GM10847 (cell line): Measurements from ENCODE around the gene KSR1.

Source experiments
- POLR2A ChIP-seq: IDR thresholded peaks from 2 replicates; pipeline ENCODE4 v1.6.1; 2011; ENCODE audit not compliant: insufficient read length; ENCODE audit errors: extremely low read depth

KSR1 gene

GRCh38 chr17:27463235-27463677, 7.0 kb downstream of the KSR1 start:
- TF ChIP-seq POLR2A, result no peak

GRCh38 chr17:27464431-27464830, 8.2 kb downstream of the KSR1 start:
- TF ChIP-seq POLR2A, result no peak

GRCh38 chr17:27466376-27466742, 10.1 kb downstream of the KSR1 start:
- no peak for TF ChIP-seq POLR2A

GRCh38 chr17:27466743-27467375, 10.6 kb downstream of the KSR1 start:
- TF ChIP-seq POLR2A, result no peak

GRCh38 chr17:27469256-27469655, 13.0 kb downstream of the KSR1 start:
- TF ChIP-seq POLR2A, result no peak

GRCh38 chr17:27471321-27472269, 15.3 kb downstream of the KSR1 start:
- TF ChIP-seq POLR2A, result no peak

- no peak for TF ChIP-seq POLR2A
Measured at GRCh38 chr17:27473190-27473747, 17.0 kb downstream of the KSR1 start.

GRCh38 chr17:27473748-27474609, 17.7 kb downstream of the KSR1 start:
- no peak for TF ChIP-seq POLR2A

- no peak for TF ChIP-seq POLR2A
Measured at GRCh38 chr17:27475070-27475673, 18.9 kb downstream of the KSR1 start.

GRCh38 chr17:27475981-27476895, 20.0 kb downstream of the KSR1 start:
- TF ChIP-seq POLR2A, result no peak

- no peak for TF ChIP-seq POLR2A
Measured at GRCh38 chr17:27477050-27477888, 21.0 kb downstream of the KSR1 start.

- TF ChIP-seq POLR2A, result no peak
Measured at GRCh38 chr17:27477971-27478684, 21.9 kb downstream of the KSR1 start.

- no peak for TF ChIP-seq POLR2A
Measured at GRCh38 chr17:27478901-27479538, 22.8 kb downstream of the KSR1 start.
